NCI-H526 (cell line): ENCODE measurements around the gene TET2.

Source experiments
- DNase-seq, 2 experiments: peaks; one replicate each; lab custom pipeline; 2025; lab: John Stamatoyannopoulos, UW

Gene TET2

DNA sequence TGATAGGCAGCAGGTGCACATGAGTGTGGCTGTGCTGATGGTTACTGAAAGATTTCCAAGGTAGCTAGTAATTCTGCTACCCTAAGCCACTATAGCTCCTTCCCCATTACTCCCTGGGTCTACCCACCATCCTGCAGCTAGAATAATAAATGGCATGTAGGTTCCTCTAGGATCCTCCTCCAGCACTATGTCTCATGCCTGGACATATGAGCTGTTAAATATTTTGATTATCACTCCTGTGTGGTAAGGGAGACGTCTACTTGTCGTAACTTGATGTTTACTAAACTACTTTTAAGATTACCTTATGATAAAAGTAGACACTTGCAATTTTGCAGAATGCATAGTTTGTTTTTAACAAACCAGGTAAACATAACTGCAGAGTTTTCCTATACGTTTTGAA lies 35.5 kb downstream of the TET2 start:
- peak in 1 of 2 experiments; percentile 3 for DNase-seq

DNA sequence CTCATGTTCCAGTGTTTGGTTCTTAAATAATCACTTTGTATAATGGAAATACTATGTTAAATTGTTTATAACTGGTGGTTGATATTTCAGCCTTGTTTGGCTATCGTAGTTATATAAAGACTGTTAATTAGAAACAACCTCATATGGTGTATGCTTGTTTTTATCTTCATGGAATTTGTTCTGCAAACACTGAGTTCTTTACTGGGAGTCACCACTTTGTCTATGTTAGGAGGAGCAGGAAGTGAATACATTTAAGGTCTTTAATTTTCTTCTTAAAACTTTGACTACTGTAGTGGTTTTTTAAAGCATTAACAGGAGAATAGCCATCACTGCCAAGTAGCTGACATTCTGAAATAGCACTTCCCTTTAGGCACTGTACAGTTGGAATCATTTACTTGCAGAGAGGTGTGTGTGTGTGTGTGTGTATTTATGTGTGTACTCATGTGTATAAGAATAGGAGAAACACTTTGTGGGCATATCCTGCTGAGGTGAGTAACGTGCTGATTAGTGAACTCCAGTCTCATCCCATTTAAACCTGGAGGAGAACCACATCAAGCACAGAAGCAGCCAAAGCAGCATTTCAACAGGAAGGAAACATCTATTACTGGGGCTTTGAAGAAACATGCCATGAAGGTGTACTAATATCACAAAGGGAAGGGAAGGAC lies 37.8 kb downstream of the TET2 start:
- DNase-seq = no peak

- no peak for DNase-seq
Observed at GRCh38 chr4:105186701-105187161, 40.1 kb downstream of the TET2 start.

- DNase-seq = no peak
Observed at GRCh38 chr4:105189855-105190650, 43.4 kb downstream of the TET2 start.

- no peak for DNase-seq
Observed at GRCh38 chr4:105191621-105192210, 45.0 kb downstream of the TET2 start.

DNA sequence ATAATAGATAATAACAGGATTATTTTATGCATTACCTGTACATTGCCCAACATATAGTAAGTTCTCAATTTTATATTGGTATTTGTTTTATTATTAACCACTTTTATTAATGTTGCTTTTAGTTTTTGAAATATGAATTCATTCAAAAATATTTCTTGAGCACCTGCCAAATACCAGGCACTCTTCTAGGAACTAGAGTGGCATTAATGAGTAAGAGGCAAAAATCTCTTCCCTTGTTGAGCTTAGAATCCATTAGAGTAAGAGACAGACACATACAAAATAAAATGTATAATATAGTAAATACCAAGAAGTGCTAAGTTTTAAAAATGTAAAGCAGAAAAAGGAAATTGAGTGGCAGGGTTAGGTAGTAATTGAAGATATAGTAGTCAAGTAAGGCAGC lies 45.8 kb downstream of the TET2 start:
- DNase-seq = no peak

DNA sequence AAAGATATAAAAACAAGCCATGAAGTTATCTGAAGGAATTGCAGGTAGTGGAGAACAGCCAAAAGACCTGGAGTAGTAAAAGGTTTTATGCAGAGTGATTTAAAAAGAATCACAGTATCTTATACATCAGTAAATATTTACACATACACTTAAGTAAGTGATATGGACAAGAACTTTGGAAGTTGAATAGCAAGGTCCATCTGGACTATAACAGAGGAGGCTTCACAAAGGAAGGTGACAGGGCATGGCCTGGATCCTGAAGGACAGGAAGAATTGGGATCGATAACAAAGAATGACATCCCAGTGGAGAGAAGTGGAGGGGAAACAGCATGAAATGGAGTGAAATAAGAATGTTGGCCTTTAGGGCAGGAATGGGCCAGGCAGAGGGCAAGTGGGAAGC lies 46.2 kb downstream of the TET2 start:
- DNase-seq = no peak

GRCh38 chr4:105193536-105193935 lies 46.9 kb downstream of the TET2 start:
- no peak for DNase-seq

DNA sequence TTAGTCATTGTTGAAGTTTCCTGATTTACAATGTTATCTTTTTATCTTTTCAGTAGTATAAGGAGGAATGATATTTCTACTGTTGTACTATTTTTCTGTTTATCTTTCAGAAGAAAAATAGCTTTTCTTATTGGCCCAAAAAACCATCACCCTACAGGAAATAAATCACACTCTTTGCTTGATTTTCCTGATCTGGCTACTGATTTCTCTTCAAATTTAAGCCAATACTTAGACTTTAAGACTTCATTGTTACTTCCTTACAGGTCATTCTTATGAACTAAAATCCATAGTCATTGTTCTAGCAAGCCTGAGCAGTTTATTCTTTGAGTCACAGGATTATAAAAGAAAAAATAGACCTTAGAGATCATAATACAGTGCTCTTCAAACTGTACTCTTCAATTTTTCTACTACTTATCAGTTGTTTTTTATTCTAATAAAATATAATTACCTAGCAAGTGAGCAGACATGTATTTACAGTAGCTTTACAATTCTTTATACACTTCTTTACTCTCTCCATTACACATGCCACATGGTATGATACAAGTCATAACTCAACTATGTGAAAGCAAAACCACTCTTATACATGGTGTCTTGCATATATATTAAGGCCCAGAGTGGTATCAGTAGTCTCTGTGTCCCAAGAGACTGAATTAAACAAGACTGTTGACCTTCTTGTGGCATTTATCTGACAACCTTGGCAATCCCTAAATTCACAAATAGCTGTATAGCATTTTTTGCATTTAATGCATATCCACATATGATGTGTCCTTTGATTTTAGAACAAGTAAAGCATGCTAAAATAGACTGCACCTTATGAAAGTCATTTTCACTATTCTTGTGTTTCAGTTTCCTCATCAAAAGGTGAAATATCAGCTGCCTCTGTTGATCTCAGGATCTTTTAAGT lies 47.9 kb downstream of the TET2 start:
- DNase-seq = no peak

DNA sequence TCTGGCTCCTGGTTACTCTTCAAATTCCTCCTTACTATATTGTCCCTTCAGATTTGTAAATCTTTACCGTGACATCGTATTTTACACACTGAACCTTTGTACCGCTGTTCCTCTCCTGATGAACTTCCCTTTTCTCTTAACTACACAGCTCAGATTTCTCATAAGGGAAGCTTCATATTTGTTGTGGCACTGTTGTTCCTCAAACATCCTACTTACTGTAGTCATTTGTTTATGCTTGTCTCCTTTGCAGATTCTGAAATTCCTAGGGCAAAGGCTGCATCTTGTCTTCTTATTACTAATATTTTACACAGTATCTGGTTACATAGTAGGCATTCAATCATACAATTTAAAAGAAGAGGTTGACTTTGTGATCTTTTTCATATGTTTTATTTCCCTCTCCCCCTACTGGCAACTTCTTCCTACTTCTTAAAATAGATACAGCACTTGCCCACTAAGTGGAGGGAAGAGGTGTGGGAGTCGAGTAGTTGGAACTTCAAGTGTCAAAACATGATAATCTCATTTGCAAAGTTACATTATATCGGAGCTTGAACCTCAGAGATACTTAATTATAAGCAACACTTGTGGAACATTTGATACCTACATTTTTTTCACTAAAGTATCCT lies 50.0 kb downstream of the TET2 start:
- DNase-seq = no peak

- no peak for DNase-seq
Observed at GRCh38 chr4:105197777-105198176, 51.1 kb downstream of the TET2 start.

- DNase-seq = no peak
Observed at GRCh38 chr4:105198541-105198940, 51.9 kb downstream of the TET2 start.

DNA sequence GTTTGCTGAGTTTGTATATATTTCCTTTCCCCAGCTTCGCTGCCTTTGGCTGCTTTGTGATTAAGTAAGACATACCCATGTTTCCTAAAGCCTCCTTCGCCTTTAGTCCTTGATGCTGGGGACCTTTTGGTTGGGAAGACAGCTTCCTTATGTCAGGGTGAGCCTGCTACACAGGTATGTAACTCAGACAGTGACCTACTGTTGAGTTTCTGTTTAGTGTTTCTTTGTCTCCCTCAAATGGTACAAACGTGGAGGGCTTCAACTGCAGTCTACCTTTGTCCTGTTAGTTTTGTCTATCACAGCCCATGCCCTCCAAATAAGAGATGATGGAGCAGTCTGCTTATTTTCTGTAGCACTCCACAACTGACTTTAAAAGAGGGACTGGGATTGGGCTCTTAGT lies 59.5 kb downstream of the TET2 start:
- DNase-seq = no peak

DNA sequence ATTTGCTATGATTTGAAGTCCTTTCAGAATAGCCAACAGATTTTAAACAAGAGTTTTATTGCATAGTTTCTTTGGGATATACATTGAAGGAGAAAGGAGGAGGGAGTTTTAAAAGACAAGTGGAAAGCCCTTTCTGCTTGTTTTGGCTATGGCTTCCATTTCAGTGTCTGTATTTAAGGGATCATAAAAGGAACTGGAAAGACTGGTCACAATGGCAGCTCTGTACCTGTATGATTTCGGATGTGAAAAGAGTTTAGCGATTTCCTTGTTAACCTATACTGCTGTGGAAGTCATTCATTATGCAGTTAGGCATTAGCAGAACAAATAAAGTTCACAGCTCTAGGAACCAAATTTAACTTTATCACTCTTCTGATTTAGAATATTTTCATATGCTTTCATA lies 60.7 kb downstream of the TET2 start:
- no peak for DNase-seq

GRCh38 chr4:105208561-105208960 lies 61.9 kb downstream of the TET2 start:
- no peak for DNase-seq

DNA sequence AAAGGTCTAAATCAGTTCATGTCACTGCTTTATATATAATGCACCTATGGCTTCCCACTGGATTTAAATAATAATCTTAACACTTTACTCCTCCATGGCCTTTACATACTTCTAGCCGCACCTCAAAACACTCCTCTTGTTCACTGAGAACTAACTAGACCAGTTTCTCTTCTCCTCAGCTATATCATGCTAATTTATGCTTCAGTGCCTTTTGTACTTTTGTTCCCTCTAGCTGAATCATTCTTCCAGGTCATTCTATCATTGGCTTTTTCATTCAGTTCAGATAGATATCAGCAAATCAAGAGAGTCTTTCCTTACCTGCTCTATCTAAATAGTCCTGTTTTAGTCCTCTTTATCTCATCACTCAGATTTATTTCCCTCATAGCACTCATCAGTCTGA lies 64.2 kb downstream of the TET2 start:
- peak in 1 of 2 experiments; percentile 2 for DNase-seq

GRCh38 chr4:105215609-105216313 lies 69.1 kb downstream of the TET2 start:
- no peak for DNase-seq

GRCh38 chr4:105225500-105225899 lies 78.8 kb downstream of the TET2 start:
- peak in 1 of 2 experiments; percentile 25 for DNase-seq

- no peak for DNase-seq
Observed at GRCh38 chr4:105227054-105227453, 80.4 kb downstream of the TET2 start.

DNA sequence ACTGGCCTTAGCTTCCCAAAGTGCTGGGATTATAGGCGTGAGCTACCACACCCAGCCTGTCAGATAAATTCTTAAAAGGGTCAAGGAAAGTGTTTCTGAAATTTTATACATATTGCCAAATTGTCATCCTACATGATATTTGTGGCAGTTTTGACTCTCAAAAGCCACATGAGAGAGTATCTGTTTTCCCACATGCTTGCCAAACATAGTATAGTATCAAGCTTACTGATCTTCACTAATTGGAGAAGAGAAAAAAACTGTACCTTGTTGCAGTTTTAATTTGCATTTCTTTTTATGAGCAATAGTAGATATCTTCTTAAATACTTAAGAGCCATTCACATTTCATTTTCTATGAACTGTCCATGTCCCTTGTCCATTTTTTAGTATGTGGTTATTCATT lies 83.6 kb downstream of the TET2 start:
- DNase-seq = no peak

DNA sequence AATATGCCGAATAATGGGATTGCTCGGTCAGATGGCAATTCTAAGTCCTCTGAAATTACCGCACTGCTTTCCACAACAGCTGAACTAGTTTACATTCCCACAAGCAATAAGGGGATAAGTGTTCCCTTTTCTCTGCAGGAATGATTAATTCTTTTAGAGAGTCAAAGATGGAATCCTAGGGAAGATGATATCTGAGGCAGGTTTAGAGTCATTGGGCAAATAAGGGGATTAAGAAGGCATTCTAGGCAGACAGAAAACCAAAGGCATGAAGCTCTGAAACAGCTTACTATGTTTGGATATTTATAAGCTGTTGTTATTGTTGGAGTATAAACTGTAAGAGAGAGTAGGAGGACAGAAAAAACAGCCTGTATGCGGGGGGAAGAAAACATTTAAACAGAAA lies 85.7 kb downstream of the TET2 start:
- DNase-seq = no peak
